Measurements from ENCODE around the gene DCUN1D1. TPM values are rescaled to one million over a fixed set of nuclear protein-coding genes. Genes with fewer than 3 reads are reported as not detected.

Gene DCUN1D1
- total and polyA plus RNA-seq, 2 of the 8 experiments (the other 6 are each of a cell fraction or from before 2014, with no cell fraction given): 6.8 to 70.3 TPM

DNA sequence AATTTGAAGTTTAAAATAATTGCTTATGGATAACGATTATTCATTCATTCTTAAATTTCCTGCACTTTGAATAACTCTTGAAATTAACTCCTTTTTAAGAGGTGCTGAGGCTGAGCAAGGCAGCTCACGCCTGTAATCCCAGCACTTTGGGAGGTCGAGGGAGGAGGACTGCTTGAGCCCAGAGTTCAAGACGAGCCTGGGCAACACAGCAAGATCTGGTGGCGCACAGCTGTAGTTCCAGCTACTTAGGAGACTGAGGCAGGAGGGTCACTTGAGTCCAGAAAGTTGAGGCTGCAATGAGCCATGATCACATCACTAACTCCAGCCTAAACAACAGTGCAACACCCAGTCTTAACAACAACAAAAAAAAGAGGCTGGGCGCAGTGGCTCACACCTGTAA, 8.0 kb downstream of the DCUN1D1 start (continued):
- TF ChIP-seq, protein P1, sequence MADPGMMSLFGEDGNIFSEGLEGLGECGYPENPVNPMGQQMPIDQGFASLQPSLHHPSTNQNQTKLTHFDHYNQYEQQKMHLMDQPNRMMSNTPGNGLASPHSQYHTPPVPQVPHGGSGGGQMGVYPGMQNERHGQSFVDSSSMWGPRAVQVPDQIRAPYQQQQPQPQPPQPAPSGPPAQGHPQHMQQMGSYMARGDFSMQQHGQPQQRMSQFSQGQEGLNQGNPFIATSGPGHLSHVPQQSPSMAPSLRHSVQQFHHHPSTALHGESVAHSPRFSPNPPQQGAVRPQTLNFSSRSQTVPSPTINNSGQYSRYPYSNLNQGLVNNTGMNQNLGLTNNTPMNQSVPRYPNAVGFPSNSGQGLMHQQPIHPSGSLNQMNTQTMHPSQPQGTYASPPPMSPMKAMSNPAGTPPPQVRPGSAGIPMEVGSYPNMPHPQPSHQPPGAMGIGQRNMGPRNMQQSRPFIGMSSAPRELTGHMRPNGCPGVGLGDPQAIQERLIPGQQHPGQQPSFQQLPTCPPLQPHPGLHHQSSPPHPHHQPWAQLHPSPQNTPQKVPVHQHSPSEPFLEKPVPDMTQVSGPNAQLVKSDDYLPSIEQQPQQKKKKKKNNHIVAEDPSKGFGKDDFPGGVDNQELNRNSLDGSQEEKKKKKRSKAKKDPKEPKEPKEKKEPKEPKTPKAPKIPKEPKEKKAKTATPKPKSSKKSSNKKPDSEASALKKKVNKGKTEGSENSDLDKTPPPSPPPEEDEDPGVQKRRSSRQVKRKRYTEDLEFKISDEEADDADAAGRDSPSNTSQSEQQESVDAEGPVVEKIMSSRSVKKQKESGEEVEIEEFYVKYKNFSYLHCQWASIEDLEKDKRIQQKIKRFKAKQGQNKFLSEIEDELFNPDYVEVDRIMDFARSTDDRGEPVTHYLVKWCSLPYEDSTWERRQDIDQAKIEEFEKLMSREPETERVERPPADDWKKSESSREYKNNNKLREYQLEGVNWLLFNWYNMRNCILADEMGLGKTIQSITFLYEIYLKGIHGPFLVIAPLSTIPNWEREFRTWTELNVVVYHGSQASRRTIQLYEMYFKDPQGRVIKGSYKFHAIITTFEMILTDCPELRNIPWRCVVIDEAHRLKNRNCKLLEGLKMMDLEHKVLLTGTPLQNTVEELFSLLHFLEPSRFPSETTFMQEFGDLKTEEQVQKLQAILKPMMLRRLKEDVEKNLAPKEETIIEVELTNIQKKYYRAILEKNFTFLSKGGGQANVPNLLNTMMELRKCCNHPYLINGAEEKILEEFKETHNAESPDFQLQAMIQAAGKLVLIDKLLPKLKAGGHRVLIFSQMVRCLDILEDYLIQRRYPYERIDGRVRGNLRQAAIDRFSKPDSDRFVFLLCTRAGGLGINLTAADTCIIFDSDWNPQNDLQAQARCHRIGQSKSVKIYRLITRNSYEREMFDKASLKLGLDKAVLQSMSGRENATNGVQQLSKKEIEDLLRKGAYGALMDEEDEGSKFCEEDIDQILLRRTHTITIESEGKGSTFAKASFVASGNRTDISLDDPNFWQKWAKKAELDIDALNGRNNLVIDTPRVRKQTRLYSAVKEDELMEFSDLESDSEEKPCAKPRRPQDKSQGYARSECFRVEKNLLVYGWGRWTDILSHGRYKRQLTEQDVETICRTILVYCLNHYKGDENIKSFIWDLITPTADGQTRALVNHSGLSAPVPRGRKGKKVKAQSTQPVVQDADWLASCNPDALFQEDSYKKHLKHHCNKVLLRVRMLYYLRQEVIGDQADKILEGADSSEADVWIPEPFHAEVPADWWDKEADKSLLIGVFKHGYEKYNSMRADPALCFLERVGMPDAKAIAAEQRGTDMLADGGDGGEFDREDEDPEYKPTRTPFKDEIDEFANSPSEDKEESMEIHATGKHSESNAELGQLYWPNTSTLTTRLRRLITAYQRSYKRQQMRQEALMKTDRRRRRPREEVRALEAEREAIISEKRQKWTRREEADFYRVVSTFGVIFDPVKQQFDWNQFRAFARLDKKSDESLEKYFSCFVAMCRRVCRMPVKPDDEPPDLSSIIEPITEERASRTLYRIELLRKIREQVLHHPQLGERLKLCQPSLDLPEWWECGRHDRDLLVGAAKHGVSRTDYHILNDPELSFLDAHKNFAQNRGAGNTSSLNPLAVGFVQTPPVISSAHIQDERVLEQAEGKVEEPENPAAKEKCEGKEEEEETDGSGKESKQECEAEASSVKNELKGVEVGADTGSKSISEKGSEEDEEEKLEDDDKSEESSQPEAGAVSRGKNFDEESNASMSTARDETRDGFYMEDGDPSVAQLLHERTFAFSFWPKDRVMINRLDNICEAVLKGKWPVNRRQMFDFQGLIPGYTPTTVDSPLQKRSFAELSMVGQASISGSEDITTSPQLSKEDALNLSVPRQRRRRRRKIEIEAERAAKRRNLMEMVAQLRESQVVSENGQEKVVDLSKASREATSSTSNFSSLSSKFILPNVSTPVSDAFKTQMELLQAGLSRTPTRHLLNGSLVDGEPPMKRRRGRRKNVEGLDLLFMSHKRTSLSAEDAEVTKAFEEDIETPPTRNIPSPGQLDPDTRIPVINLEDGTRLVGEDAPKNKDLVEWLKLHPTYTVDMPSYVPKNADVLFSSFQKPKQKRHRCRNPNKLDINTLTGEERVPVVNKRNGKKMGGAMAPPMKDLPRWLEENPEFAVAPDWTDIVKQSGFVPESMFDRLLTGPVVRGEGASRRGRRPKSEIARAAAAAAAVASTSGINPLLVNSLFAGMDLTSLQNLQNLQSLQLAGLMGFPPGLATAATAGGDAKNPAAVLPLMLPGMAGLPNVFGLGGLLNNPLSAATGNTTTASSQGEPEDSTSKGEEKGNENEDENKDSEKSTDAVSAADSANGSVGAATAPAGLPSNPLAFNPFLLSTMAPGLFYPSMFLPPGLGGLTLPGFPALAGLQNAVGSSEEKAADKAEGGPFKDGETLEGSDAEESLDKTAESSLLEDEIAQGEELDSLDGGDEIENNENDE (IDR thresholded peaks at IDR 0.05; ENCODE audit: insufficient replicate concordance, low read length): no peak
- TF ChIP-seq POLR2AphosphoS5 (IDR thresholded peaks at IDR 0.05; ENCODE audit: low read depth, low read length) (no peak), JUND (IDR thresholded peaks at IDR 0.05; ENCODE audit: low read length) (no peak), TAF7 (optimal IDR thresholded peaks at IDR 0.05; ENCODE audit: borderline replicate concordance, low read depth, low read length) (no peak), EZH2 (IDR thresholded peaks at IDR 0.05; ENCODE audit: low read depth, low read length, severe bottlenecking) (no peak), TCF12 (IDR thresholded peaks at IDR 0.05; ENCODE audit: low read depth, low read length) (no peak), HDAC6 (IDR thresholded peaks at IDR 0.05; ENCODE audit: low read depth, low read length) (no peak), SP2 (IDR thresholded peaks at IDR 0.05; ENCODE audit: low read length) (no peak)
- TF ChIP-seq, protein P2, sequence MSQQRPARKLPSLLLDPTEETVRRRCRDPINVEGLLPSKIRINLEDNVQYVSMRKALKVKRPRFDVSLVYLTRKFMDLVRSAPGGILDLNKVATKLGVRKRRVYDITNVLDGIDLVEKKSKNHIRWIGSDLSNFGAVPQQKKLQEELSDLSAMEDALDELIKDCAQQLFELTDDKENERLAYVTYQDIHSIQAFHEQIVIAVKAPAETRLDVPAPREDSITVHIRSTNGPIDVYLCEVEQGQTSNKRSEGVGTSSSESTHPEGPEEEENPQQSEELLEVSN (IDR thresholded peaks at IDR 0.05): no peak
